Liver (tissue), 3 donors: ENCODE results near the gene ZNF747.

Experiments used
- ATF3 ChIP-seq: IDR thresholded peaks from 2 replicates; pipeline ENCODE4 v1.6.1; 2016; ENCODE audit warnings: antibody characterized with exemption
- CTCF ChIP-seq: fragments of 150-350 bp; IDR thresholded peaks from 2 replicates; pipeline ENCODE4 v1.5.1; 2017; ENCODE audit warnings: improper control_type of control experiment, low read depth, low read length; ENCODE audit not compliant: missing input control
- EGR1 ChIP-seq, 2 donors: IDR thresholded peaks; 2 replicates each; pipeline ENCODE4 v1.6.1; 2016 to 2018; ENCODE audit warnings: antibody characterized with exemption in 2 of 2, low read depth in 2 of 2
- FOXA2 ChIP-seq: IDR thresholded peaks from 2 replicates; pipeline ENCODE4 v1.6.1; 2016; ENCODE audit warnings: antibody characterized with exemption
- GABPA ChIP-seq, 2 donors: IDR thresholded peaks in 1 of 2; conservative IDR thresholded peaks in 1 of 2; 2 replicates each; pipeline ENCODE4 v1.6.1; 2016; ENCODE audit warnings: antibody characterized with exemption in 2 of 2, mild to moderate bottlenecking in 1 of 2, moderate library complexity in 1 of 2
- MAX ChIP-seq: IDR thresholded peaks from 2 replicates; pipeline ENCODE4 v1.6.1; 2016; ENCODE audit warnings: antibody characterized with exemption
- RAD21 ChIP-seq, 2 donors: IDR thresholded peaks; 2 replicates each; pipeline ENCODE4 v1.6.1; 2016; ENCODE audit warnings: antibody characterized with exemption in 2 of 2, mild to moderate bottlenecking in 2 of 2
- REST ChIP-seq: IDR thresholded peaks from 2 replicates; pipeline ENCODE4 v1.6.1; 2016; ENCODE audit warnings: antibody characterized with exemption, mild to moderate bottlenecking
- SP1 ChIP-seq: IDR thresholded peaks from 2 replicates; pipeline ENCODE4 v1.6.1; 2018; ENCODE audit warnings: antibody characterized with exemption, mild to moderate bottlenecking
- TAF1 ChIP-seq: conservative IDR thresholded peaks from 2 replicates; pipeline ENCODE4 v1.6.1; 2016; ENCODE audit warnings: antibody characterized with exemption, mild to moderate bottlenecking
- YY1 ChIP-seq: IDR thresholded peaks from 2 replicates; pipeline ENCODE4 v1.6.1; 2016; ENCODE audit warnings: antibody characterized with exemption, mild to moderate bottlenecking
- ZBTB33 ChIP-seq: IDR thresholded peaks from 2 replicates; pipeline ENCODE4 v1.6.1; 2016; ENCODE audit warnings: antibody characterized with exemption
- donor health status: healthy.
- donor health status: healthy.

- TF ChIP-seq FOXA2, result no peak
- no peak for TF ChIP-seq TAF1
- TF ChIP-seq CTCF, result no peak
- TF ChIP-seq ATF3, result no peak
- TF ChIP-seq REST, result no peak
- no peak for TF ChIP-seq MAX
- TF ChIP-seq GABPA (IDR thresholded peaks at IDR 0.05 in 1 of 2, conservative IDR thresholded peaks at IDR 0.05 in 1 of 2), result no peak
- TF ChIP-seq RAD21 (IDR thresholded peaks at IDR 0.05), result no peak
- no peak for TF ChIP-seq SP1
- no peak for TF ChIP-seq EGR1 (IDR thresholded peaks at IDR 0.05; ENCODE audit: low read depth in 2 of 2)
- no peak for TF ChIP-seq ZBTB33
- TF ChIP-seq YY1, result no peak
Measured at GRCh38 chr16:30494709-30495108, 39.9 kb downstream of the ZNF747 start.
